NCI-H1092 (cell line): ENCODE data around the gene RGS2.

Source experiments
- DNase-seq: peaks from one replicate; lab custom pipeline; 2025; lab: John Stamatoyannopoulos, UW

The RGS2 gene

DNA sequence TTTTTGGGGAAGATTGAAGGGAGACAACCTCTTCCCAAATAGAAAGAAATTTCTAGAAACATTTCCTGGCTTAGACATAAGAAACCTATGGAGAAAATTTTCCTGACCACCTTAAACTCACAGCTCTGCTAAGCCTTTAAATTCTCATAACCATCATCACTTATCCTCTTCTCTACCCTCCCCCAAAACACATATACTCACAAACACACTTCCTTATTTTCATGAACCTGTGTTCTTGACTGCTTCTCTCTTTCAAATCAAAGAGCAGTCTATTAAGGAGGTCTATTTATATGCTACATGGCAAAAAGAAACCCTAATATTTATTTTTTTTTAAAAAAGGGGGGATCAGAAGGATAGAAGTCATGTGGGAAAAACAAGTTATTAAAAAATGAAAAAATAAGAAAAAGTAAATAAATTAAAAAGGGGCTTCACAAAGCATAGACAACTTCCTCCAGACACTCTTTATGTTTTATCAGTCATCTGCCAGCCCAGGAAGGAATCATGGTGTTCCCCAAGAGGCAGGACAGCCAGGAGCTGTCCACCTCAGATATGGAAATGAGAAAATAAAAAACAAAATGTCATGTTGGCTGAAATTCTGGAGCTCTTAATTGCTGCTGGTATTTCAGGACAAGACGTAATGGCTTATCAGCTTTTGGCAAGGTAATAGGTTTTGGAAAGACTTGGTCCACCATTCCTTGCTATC is 12.8 kb upstream of the RGS2 start:
- no peak for DNase-seq

DNA sequence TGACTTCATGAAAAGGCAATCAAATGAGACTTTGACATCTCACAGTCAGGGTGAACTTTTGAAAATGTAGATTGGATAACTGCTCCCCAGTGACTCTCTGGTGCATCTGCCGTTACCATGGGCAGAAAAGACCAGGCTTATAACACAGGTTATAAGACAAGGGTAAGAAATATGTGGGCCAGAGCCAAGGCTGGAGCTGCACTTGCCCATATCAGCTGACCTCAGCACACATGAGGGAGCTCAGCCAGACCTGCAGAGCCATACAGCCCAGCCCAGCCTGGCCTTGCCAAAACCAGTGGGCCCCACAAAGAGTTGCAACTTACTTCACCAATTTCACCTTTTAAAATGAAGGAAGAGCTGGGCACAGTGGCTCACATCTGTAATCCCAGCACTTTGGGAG is 11.7 kb upstream of the RGS2 start:
- no peak for DNase-seq

DNA sequence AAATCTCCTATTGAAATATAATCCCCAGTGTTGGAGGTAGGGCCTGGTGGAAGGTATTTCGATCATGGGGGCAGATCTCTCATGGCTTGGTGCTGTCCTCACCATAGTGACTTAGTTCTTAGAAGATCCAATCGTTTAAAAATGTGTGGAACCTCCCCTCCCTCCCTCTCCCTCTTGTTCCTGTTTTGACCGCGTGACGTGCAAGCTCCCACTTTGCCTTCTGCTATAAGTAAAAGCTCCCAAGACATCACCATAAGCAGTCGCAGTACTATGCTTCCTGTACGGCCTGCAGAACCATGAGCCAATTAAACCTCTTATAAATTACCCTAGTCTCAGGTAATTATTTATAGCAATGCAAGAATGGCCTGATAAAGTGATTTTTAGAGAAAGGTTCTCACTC is 10.9 kb upstream of the RGS2 start:
- DNase-seq = no peak

GRCh38 chr1:192801451-192801850 is 7.4 kb upstream of the RGS2 start:
- DNase-seq = no peak

- no peak for DNase-seq
Measured at GRCh38 chr1:192802406-192802805, 6.4 kb upstream of the RGS2 start.

- no peak for DNase-seq
Measured at GRCh38 chr1:192803501-192803900, 5.3 kb upstream of the RGS2 start.

DNA sequence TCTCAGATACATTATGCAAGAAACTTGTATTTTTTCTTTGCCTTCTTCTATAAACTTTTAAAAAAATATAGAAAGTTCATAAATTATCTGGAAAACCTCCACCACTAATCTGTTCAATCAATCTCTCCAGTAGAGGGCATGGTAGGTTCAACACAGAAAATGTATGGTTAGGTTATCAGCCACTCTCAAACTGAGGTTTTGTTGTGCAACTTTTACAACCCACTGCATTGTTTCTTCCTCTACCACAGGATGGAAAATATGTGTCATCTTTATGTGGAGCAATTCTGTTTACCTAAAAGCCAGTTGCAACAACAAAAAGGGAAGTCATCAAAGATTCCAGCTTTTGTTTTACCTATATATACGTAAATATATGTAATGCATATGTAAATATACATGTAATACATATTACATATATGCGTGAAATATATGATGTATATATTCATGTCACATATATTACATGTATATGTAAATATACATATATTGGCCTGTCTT is 3.0 kb upstream of the RGS2 start:
- peak; percentile 3 for DNase-seq

GRCh38 chr1:192807211-192808162 is 1.4 kb upstream of the RGS2 start:
- DNase-seq = no peak

DNA sequence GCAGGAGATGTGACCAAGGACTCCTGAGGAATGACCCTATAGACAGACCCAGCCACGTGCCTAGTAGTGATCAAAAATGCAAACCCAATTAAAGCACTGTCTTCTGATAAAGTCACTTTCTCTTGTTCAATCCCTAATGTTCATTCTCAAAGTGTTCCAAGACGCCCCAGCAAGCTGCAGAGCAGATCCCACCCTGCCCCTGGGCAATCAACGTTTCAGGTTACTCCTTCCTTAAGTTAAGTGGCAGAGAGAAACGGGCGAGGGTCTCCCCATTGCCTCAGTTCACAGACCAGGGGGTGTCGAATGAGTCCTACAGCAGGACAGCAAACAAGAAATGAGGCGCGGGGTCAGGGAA is 699 bp upstream of the RGS2 start:
- DNase-seq = peak; percentile 45

GRCh38 chr1:192809307-192810252 is 741 bp downstream of the RGS2 start:
- peak; percentile 69 for DNase-seq

- DNase-seq = no peak
Measured at GRCh38 chr1:192810253-192810880, 1.5 kb downstream of the RGS2 start.

- DNase-seq = no peak
Measured at GRCh38 chr1:192811006-192811405, 2.2 kb downstream of the RGS2 start.

DNA sequence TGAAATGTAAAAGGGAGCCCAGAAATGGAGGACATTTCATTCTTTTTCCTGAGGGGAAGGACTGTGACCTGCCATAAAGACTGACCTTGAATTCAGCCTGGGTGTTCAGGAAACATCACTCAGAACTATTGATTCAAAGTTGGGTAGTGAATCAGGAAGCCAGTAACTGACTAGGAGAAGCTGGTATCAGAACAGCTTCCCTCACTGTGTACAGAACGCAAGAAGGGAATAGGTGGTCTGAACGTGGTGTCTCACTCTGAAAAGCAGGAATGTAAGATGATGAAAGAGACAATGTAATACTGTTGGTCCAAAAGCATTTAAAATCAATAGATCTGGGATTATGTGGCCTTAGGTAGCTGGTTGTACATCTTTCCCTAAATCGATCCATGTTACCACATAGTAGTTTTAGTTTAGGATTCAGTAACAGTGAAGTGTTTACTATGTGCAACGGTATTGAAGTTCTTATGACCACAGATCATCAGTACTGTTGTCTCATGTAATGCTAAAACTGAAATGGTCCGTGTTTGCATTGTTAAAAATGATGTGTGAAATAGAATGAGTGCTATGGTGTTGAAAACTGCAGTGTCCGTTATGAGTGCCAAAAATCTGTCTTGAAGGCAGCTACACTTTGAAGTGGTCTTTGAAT is 2.9 kb downstream of the RGS2 start:
- DNase-seq = no peak

- DNase-seq = no peak
Measured at GRCh38 chr1:192812420-192813209, 3.8 kb downstream of the RGS2 start.

DNA sequence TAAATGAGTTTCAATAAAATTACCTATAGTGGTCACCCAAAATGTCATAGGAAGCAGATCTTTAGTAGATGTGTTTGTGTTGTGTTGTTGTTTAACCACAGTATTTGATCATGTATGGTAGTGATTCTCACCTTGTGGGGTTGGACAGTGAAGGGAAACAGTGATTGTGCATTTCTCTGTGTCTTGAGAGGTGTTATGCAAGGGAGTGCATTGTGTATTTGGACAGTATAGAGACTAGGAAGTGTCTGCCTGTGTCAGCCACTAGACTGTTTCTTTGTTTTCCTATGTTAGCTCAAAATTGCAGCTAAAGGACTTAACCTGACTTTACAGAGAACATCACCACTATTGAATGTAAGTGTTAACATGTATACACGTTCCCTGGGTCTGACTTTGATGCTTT is 6.0 kb downstream of the RGS2 start:
- no peak for DNase-seq

DNA sequence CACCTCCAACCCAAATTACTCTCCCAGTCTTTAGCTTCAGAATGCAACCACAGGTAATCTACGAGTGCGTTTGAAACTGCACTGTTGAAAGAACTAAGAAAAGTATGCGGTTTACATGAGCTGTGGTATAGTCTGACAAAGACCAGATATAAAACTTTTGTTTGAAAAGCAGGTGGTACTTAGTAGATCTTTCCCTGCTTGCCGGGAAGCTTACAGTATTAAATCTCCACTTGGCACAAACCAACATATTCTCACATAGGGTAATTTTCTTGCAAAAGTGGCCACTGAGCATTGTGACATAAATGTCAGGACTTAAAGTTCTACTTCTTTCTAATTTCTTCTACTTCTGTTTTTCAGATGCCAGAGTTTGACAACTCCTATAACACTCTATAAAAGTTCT is 8.4 kb downstream of the RGS2 start:
- DNase-seq = no peak

DNA sequence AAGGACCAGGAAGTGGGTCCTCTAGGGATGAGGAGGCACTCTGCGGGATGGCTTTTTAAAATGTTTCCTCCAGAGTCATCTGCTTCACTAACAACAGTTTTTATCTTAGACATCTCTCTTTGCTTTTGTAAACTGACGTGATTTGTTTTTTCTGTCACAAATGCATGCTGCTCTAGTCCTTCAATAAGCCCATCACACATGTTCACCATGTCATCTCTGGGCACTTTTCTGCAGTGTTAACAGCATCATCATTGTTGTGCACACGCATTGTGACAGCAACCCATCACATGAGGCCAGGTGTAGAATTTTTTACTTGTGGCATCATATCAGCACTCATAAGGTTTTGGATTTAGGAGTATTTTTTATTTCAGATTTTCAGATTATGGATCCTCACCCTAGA is 12.5 kb downstream of the RGS2 start:
- DNase-seq = no peak

- DNase-seq = no peak
Measured at GRCh38 chr1:192824511-192824910, 15.7 kb downstream of the RGS2 start.

DNA sequence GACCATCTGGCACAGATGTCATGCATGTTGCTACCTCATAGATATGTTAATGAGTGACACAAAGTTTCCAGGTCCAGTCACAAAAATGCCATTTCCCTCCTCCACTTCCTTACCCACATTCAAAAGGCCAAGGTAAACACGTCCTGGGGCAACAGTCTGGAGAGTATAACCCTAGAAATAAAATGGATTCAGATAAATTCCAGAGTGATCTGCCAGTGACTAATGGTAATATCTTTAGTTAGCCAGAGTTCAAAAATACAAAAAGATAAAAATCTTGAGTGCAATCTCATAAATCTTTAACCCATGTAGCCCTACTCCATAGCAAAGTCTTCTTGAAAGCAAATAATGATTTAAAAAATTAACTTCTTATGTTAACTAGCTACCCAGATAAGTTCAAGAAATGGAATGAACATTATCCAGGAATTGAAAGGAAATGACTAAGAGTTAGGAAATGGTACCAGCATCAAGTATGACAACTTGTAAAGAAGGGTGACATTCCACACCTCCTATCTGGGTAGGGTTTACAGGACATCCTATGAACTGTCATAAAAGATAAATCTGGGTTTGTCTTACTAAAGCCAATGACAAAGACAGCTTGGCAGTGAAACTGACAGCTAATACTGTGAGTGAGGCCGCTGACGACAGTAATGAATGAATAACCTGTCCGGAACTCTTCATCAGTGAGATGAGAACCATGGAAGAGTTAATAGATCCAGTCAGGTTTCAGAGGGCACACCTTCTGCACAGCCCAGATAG is 18.1 kb downstream of the RGS2 start:
- DNase-seq = no peak
